Neural cell (in vitro differentiated cells): ENCODE data around the gene DHX8.

Source experiments
- CTCF ChIP-seq: fragments of 450-650 bp; IDR thresholded peaks from 2 replicates; pipeline ENCODE4 v1.5.1; 2014; ENCODE audit warnings: antibody characterized with exemption, mild to moderate bottlenecking, moderate library complexity; ENCODE audit not compliant: poor library complexity, severe bottlenecking
- EP300 ChIP-seq: fragments of 450-650 bp; conservative IDR thresholded peaks from 2 replicates; pipeline ENCODE4 v1.6.1; 2014; ENCODE audit warnings: antibody characterized with exemption, mild to moderate bottlenecking, moderate library complexity; ENCODE audit not compliant: poor library complexity, severe bottlenecking
- EZH2 ChIP-seq: fragments of 200-600, 300-800 bp; shearing (Covaris generic), sonication (generic); IDR thresholded peaks from 2 replicates; pipeline ENCODE4 v1.6.1; 2014; ENCODE audit warnings: antibody characterized with exemption, low read length, borderline replicate concordance, mild to moderate bottlenecking; ENCODE audit not compliant: insufficient read depth, poor library complexity, severe bottlenecking
- POLR2AphosphoS5 ChIP-seq: IDR thresholded peaks from 2 replicates; pipeline ENCODE4 v1.6.1; 2012
- REST ChIP-seq: IDR thresholded peaks from 2 replicates; pipeline ENCODE4 v1.6.1; 2012; ENCODE audit warnings: borderline replicate concordance
- SMC3 ChIP-seq: fragments of 450-650 bp; conservative IDR thresholded peaks from 2 replicates; pipeline ENCODE4 v1.6.1; 2014; ENCODE audit warnings: antibody characterized with exemption, mild to moderate bottlenecking, moderate library complexity; ENCODE audit not compliant: poor library complexity

- TF ChIP-seq CTCF, result no peak
- no peak for TF ChIP-seq EP300
- no peak for TF ChIP-seq EZH2
- no peak for TF ChIP-seq REST
- no peak for TF ChIP-seq POLR2AphosphoS5
- TF ChIP-seq SMC3, result no peak
Observed at GRCh38 chr17:43482103-43483012, 1.4 kb upstream of the DHX8 start.
